C4-2B (cell line): Measurements from ENCODE around the gene UMAD1.

ENCODE experiments used
- CTCF ChIP-seq: fragments of 450-650 bp; conservative IDR thresholded peaks from 2 replicates; pipeline ENCODE4 v1.5.1; 2017; ENCODE audit warnings: mild to moderate bottlenecking
- ZFX ChIP-seq: fragments of 450-650 bp; IDR thresholded peaks from 2 replicates; pipeline ENCODE4 v1.6.1; 2017

- no peak for TF ChIP-seq CTCF
- TF ChIP-seq ZFX: no peak
Observed at GRCh38 chr7:7665031-7665430, 24.5 kb downstream of the UMAD1 start.
